Liver (tissue), 3 donors: ENCODE measurements around the gene SPDYE4.

Experiments used
- RXRA ChIP-seq, 2 donors: IDR thresholded peaks; 2 replicates each; pipeline ENCODE4 v1.6.1; 2017 to 2018; ENCODE audit warnings: antibody characterized with exemption in 2 of 2, mild to moderate bottlenecking in 1 of 2
- TF ChIP-seq, protein P1 (sequence below): fragments of 150-350 bp; IDR thresholded peaks from 2 replicates; pipeline ENCODE4 v1.5.1; 2017; ENCODE audit warnings: improper control_type of control experiment, low read depth, low read length; ENCODE audit not compliant: missing input control
- donor health status: healthy.
- donor health status: healthy.

- TF ChIP-seq, protein P1, sequence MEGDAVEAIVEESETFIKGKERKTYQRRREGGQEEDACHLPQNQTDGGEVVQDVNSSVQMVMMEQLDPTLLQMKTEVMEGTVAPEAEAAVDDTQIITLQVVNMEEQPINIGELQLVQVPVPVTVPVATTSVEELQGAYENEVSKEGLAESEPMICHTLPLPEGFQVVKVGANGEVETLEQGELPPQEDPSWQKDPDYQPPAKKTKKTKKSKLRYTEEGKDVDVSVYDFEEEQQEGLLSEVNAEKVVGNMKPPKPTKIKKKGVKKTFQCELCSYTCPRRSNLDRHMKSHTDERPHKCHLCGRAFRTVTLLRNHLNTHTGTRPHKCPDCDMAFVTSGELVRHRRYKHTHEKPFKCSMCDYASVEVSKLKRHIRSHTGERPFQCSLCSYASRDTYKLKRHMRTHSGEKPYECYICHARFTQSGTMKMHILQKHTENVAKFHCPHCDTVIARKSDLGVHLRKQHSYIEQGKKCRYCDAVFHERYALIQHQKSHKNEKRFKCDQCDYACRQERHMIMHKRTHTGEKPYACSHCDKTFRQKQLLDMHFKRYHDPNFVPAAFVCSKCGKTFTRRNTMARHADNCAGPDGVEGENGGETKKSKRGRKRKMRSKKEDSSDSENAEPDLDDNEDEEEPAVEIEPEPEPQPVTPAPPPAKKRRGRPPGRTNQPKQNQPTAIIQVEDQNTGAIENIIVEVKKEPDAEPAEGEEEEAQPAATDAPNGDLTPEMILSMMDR: no peak
- no peak for TF ChIP-seq RXRA (IDR thresholded peaks at IDR 0.05)
Measured at GRCh38 chr17:8791248-8791909, 33.0 kb upstream of the SPDYE4 start.
